Testis (tissue), 2 donors: ENCODE results near the gene KRTAP9-9.

Experiments used
- POLR2A ChIP-seq: fragments of 450-650 bp; IDR thresholded peaks from one replicate; pipeline ENCODE4 v1.6.1; 2017; ENCODE audit warnings: antibody characterized with exemption, mild to moderate bottlenecking, moderate library complexity
- TF ChIP-seq, protein P1 (sequence below), 3 experiments: fragments of 450-650 bp in 2 of 3; fragments of 200-600 bp in 1 of 3; sonication (generic) in 1 of 3; IDR thresholded peaks; one replicate each; pipeline ENCODE4 v1.5.1; 2016 to 2019; ENCODE audit warnings: antibody characterized with exemption in 3 of 3, mild to moderate bottlenecking in 2 of 3, moderate library complexity in 1 of 3

DNA sequence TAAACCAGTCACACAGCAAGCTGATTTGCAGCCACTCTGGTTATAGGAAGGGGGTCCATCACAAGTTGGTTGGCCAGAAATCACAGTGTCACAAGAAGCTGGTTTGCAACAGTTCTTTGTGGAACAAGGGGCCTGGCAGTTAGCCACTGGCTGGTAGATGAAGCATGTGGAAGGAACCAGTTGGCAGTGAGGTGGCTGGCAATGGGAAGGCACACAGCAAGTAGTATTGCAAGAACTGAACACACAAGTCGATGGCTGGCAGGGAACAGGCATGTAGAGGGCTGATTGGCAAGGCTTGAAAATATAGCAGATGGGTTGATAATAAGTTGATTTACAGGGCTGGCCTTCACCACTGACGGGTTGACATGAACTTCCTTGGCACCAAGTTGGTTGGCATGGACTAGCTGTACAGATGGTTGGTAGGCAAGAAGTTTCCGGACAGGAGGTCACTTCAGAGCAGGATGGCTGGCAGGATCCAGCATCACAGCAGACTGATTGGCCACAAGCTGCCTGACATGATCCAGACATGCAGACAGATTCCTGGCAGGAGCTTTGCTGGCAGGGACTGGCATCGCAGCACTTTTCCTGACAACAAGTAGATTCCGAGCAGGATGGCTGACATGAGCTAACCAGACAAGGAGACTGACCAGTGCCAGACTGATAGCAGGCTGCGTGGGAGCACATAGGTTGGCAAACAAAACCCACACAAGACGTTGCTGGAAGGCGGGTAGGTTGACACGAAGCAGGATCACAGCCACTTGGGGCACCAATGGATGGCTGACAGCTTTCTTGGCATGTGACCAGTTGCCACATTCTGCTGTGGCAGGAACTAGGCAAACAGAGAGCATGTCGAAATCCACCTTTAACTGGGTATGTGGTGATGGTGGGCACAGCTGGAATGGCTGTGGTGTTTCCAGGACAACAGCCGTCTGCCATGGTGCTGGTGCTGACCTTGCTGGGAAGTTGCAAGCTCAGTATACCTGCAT, 47.0 kb downstream of the KRTAP9-9 start, which contains the start of gene KRTAP29-1:
- TF ChIP-seq, protein P1, sequence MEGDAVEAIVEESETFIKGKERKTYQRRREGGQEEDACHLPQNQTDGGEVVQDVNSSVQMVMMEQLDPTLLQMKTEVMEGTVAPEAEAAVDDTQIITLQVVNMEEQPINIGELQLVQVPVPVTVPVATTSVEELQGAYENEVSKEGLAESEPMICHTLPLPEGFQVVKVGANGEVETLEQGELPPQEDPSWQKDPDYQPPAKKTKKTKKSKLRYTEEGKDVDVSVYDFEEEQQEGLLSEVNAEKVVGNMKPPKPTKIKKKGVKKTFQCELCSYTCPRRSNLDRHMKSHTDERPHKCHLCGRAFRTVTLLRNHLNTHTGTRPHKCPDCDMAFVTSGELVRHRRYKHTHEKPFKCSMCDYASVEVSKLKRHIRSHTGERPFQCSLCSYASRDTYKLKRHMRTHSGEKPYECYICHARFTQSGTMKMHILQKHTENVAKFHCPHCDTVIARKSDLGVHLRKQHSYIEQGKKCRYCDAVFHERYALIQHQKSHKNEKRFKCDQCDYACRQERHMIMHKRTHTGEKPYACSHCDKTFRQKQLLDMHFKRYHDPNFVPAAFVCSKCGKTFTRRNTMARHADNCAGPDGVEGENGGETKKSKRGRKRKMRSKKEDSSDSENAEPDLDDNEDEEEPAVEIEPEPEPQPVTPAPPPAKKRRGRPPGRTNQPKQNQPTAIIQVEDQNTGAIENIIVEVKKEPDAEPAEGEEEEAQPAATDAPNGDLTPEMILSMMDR (IDR thresholded peaks at IDR 0.05), result no peak
- no peak for TF ChIP-seq POLR2A
